Transverse colon (tissue), 4 donors: Measurements from ENCODE around the gene PSMF1. TPM values are rescaled to one million over a fixed set of nuclear protein-coding genes. Genes with fewer than 3 reads are reported as not detected.

Experiments
- DNase-seq: peaks from one replicate; pipeline ENCODE4 v3.0.0-alpha.2; 2019
- H3K27ac ChIP-seq, 4 donors: fragments of 200-600 bp; sonication (generic); 2 replicates each; pipeline ENCODE4 v1.5.1; 2016 to 2018; ENCODE audit warnings: inconsistent platforms in 4 of 4
- H3K27me3 ChIP-seq: fragments of 200-600 bp; sonication (generic); 2 replicates; pipeline ENCODE4 v1.5.1; 2017; ENCODE audit warnings: inconsistent platforms
- H3K36me3 ChIP-seq, 4 donors: fragments of 200-600 bp; sonication (generic); 2 replicates each; pipeline ENCODE4 v1.5.1; 2017 to 2019; ENCODE audit warnings: inconsistent platforms in 4 of 4
- H3K4me1 ChIP-seq, 4 donors: fragments of 200-600 bp; sonication (generic); 2 replicates each; pipeline ENCODE4 v1.5.1; 2017 to 2020; ENCODE audit warnings: inconsistent platforms in 4 of 4
- H3K4me3 ChIP-seq, 4 donors: fragments of 200-600 bp; sonication (generic); 1 replicate in 1 of 4; 2 replicates in 3 of 4; pipeline versions ENCODE4 v1.5.1 to v1.6.1; 2017 to 2019; ENCODE audit warnings: inconsistent platforms in 4 of 4
- H3K9me3 ChIP-seq, 2 donors: fragments of 200-600 bp; sonication (generic); 2 replicates each; pipeline ENCODE4 v1.5.1; 2017 to 2019; ENCODE audit warnings: inconsistent platforms in 2 of 2
- CTCF ChIP-seq, 5 experiments: fragments of 200-600 bp in 3 of 5; fragments of 450-650 bp in 2 of 5; sonication (generic) in 3 of 5; IDR thresholded peaks; 1 replicate in 2 of 5; 2 replicates in 3 of 5; pipeline ENCODE4 v1.5.1; 2016 to 2017; ENCODE audit warnings: antibody characterized with exemption in 5 of 5, inconsistent platforms in 3 of 5, mild to moderate bottlenecking in 2 of 5, moderate library complexity in 1 of 5
- EP300 ChIP-seq: sonication (generic); formaldehyde crosslinking; IDR thresholded peaks from one replicate; pipeline ENCODE4 v1.6.1; 2017; ENCODE audit warnings: antibody characterized with exemption, low read depth
- POLR2A ChIP-seq: fragments of 450-650 bp; IDR thresholded peaks from one replicate; pipeline ENCODE4 v1.6.1; 2016; ENCODE audit warnings: antibody characterized with exemption, mild to moderate bottlenecking, moderate library complexity
- POLR2AphosphoS5 ChIP-seq, 3 donors: sonication (generic); formaldehyde crosslinking; IDR thresholded peaks; one replicate each; pipeline ENCODE4 v1.6.1; 2016; ENCODE audit warnings: antibody characterized with exemption in 3 of 3
- WGBS, 2 donors: methylation state at CpG; one replicate each; pipeline ENCODE4 v1.1.5; 2018; ENCODE audit warnings: low coverage in 1 of 2; 5-methylcytosine and 5-hydroxymethylcytosine counted together
- in situ Hi-C, 4 donors: fragments of 200-750 bp; cut with MboI; loops; one replicate each; pipeline versions ENCODE4 v1.15.0 to v1.15.1; 2017; ENCODE audit warnings: low sequenced_read_pairs in 3 of 4, low pct_ligation_motif_present in 1 of 4, low pct_unique_long_range_greater_than_20kb in 1 of 4
- intact Hi-C: fragments of 100-400 bp; cut with DNase I; formaldehyde crosslinking; loops from one replicate; pipeline ENCODE4 v1.15.1; 2023; ENCODE audit warnings: low total_unique reads
- total RNA-seq, 4 donors: library from RNA; depleted of rRNA; stranded (reverse); fragments of >200 nt; gene quantifications; one replicate each; pipeline ENCODE4 v1.1.0, GENCODE V29; 2016

The PSMF1 gene
- total RNA-seq, 4 donors from 2014 or later, result 55.1 to 173 (median 120) TPM

GRCh38 chr20:1134355-1134754 is 16.0 kb downstream of the PSMF1 start:
- TF ChIP-seq CTCF (IDR thresholded peaks at IDR 0.05) (no peak), POLR2A (no peak), EP300 (no peak), POLR2AphosphoS5 (IDR thresholded peaks at IDR 0.05) (no peak)
- in situ Hi-C loops, result loop anchor here in 1 of 4 donors (25.0 kb wide), 1 partner anchor 328 kb away; the partner anchor contains the start of gene NSFL1C
- peaks cover 0 to 60% (median 29%) of the 10 kb centered on the region in 4 donors for H3K36me3 ChIP-seq
- no peaks in the 10 kb centered on the region for H3K9me3 ChIP-seq
- H3K27me3 ChIP-seq, result no peaks in the 10 kb centered on the region
- 81% methylated on average over 2 of the region's 2 CpGs; no CpG with 5 or more reads in 1 of the 2 donors for WGBS, 2 donors
- no peak for DNase-seq
- no peaks in the 10 kb centered on the region for H3K4me1 ChIP-seq
- H3K4me3 ChIP-seq, result no peak overlapping the region
- intact Hi-C loops, result no loop called here
- H3K27ac ChIP-seq, result no peak overlapping the region

- no peak for DNase-seq
- Histone ChIP-seq H3K4me1 (no peaks in the 10 kb centered on the region), H3K27me3 (no peaks in the 10 kb centered on the region), H3K4me3 (no peak overlapping the region), H3K9me3 (no peaks in the 10 kb centered on the region), H3K36me3 (peaks cover 0 to 61% (median 28%) of the 10 kb centered on the region in 4 donors), H3K27ac (no peak overlapping the region)
- 97% methylated on average over 12 of the region's 12 CpGs; no CpG with 5 or more reads in 1 of the 2 donors for WGBS, 2 donors
- intact Hi-C loops, result no loop called here
- no peak for TF ChIP-seq CTCF (IDR thresholded peaks at IDR 0.05)
- TF ChIP-seq POLR2AphosphoS5 (IDR thresholded peaks at IDR 0.05), result no peak
- in situ Hi-C loops, result loop anchor here in 1 of 4 donors (25.0 kb wide), 1 partner anchor 327 kb away; the partner anchor contains the start of gene NSFL1C
Measured at GRCh38 chr20:1134836-1135235, 16.4 kb downstream of the PSMF1 start.

GRCh38 chr20:1137236-1137635 is 18.8 kb downstream of the PSMF1 start:
- Histone ChIP-seq H3K4me3 (no peak overlapping the region), H3K36me3 (peaks cover 0 to 61% (median 25%) of the 10 kb centered on the region in 4 donors), H3K4me1 (no peaks in the 10 kb centered on the region), H3K27ac (no peak overlapping the region), H3K9me3 (no peaks in the 10 kb centered on the region), H3K27me3 (no peaks in the 10 kb centered on the region)
- TF ChIP-seq EP300 (no peak), CTCF (IDR thresholded peaks at IDR 0.05) (no peak), POLR2A (no peak), POLR2AphosphoS5 (IDR thresholded peaks at IDR 0.05) (no peak)
- 69 to 73% methylated on average over 4 of the region's 4 CpGs for WGBS, 2 donors
- in situ Hi-C loops, result loop anchor here in 1 of 4 donors (25.0 kb wide), 1 partner anchor 325 kb away; the partner anchor contains the start of gene NSFL1C
- intact Hi-C loops, result no loop called here
- DNase-seq, result no peak

GRCh38 chr20:1144401-1145172 is 26.2 kb downstream of the PSMF1 start:
- Histone ChIP-seq H3K9me3 (no peaks in the 10 kb centered on the region), H3K27me3 (no peaks in the 10 kb centered on the region), H3K4me3 (no peak overlapping the region), H3K4me1 (no peaks in the 10 kb centered on the region), H3K27ac (no peak overlapping the region), H3K36me3 (peaks cover 0 to 35% (median 9%) of the 10 kb centered on the region in 4 donors)
- in situ Hi-C loops, result loop anchor here in 1 of 4 donors (25.0 kb wide), 1 partner anchor 318 kb away; the partner anchor contains the start of gene NSFL1C
- intact Hi-C loops, result no loop called here
- TF ChIP-seq POLR2AphosphoS5 (IDR thresholded peaks at IDR 0.05) (no peak), POLR2A (no peak), CTCF (IDR thresholded peaks at IDR 0.05) (no peak), EP300 (no peak)
- no peak for DNase-seq
- WGBS, 2 donors, result 91 to 93% methylated on average over 10 of the region's 10 CpGs
